ENCODE data around the gene RNF212. TPM values are rescaled to one million over a fixed set of nuclear protein-coding genes. Genes with fewer than 3 reads are reported as not detected.

The RNF212 gene
- total and polyA plus RNA-seq, 2 of the 13 experiments (the other 11 are each of a cell fraction or from before 2014, with no cell fraction given), result not detected

DNA sequence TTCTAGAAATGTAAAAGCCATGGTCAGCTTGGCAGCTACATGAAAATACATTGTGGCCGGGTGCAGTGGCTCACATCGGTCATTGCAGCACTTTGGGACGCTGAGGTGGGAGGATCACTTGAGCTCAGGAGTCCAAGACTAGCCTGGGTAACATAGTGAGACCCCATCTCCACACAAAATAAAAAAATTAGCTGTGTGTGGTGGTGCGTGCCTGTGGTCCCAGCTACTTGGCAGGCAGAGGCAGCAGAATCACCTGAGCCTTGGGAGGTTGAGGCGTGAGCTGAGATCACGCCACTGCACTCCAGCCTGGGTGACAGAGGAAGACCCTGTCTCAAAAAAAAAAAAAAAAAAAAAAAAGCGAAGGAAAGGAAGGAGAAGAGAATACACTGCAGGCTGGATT, 29.0 kb downstream of the RNF212 start:
- Histone ChIP-seq H2AFZ (ENCODE audit: low read length) (no peak overlapping the region), H3K4me3 (replicated peaks in 1 of 3; ENCODE audit: insufficient read depth in 1 of 3, low read depth in 2 of 3, low read length in 3 of 3) (no peak overlapping the region), H3K4me1 (ENCODE audit: insufficient read depth, low read length) (peaks cover 14% of the 10 kb centered on the region; the same call in 1 of the 2 replicates), H3K79me2 (ENCODE audit: insufficient read depth, low read length) (no peaks in the 10 kb centered on the region), H3K9me3 (ENCODE audit: low read length) (peaks cover 11% of the 10 kb centered on the region; the same call in 1 of the 2 replicates), H3K27ac (ENCODE audit: extremely low read length, insufficient read depth, low read length) (no peak overlapping the region), H3K4me2 (ENCODE audit: low read depth, low read length) (no peak overlapping the region), H3K36me3 (replicated peaks in 1 of 2; ENCODE audit: control insufficient read depth in 1 of 2, insufficient read depth in 2 of 2, low read length in 2 of 2) (no peaks in the 10 kb centered on the region), H4K20me1 (ENCODE audit: insufficient read depth, low read length) (no peaks in the 10 kb centered on the region), H3K9ac (ENCODE audit: insufficient read depth, low read depth, low read length) (no peak overlapping the region), H3K27me3 (ENCODE audit: control insufficient read depth in 1 of 2, insufficient read depth in 2 of 2, low read length in 2 of 2) (peaks cover 5 to 57% of the 10 kb centered on the region in 2 experiments)
- TF ChIP-seq ZKSCAN8 (CRISPR knock-in tag; IDR thresholded peaks at IDR 0.05; ENCODE audit: borderline replicate concordance), result no peak
- no peak for TF ChIP-seq GZF1 (CRISPR knock-in tag; IDR thresholded peaks at IDR 0.05)
- no peak for TF ChIP-seq HNRNPK (IDR thresholded peaks at IDR 0.05; ENCODE audit: low read depth, low read length, poor library complexity, severe bottlenecking)
- no peak for TF ChIP-seq DNMT1 (CRISPR knock-in tag; IDR thresholded peaks at IDR 0.05)
- TF ChIP-seq ZNF782 (CRISPR knock-in tag; IDR thresholded peaks at IDR 0.05; ENCODE audit: borderline replicate concordance), result no peak
- TF ChIP-seq HOXA9 (CRISPR knock-in tag; IDR thresholded peaks at IDR 0.05; ENCODE audit: borderline replicate concordance), result no peak
- TF ChIP-seq, protein P1, sequence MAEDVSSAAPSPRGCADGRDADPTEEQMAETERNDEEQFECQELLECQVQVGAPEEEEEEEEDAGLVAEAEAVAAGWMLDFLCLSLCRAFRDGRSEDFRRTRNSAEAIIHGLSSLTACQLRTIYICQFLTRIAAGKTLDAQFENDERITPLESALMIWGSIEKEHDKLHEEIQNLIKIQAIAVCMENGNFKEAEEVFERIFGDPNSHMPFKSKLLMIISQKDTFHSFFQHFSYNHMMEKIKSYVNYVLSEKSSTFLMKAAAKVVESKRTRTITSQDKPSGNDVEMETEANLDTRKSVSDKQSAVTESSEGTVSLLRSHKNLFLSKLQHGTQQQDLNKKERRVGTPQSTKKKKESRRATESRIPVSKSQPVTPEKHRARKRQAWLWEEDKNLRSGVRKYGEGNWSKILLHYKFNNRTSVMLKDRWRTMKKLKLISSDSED (CRISPR knock-in tag; IDR thresholded peaks at IDR 0.05), result no peak
- TF ChIP-seq HES4 (CRISPR knock-in tag; IDR thresholded peaks at IDR 0.05; ENCODE audit: borderline replicate concordance), result no peak
- TF ChIP-seq ZNF768 (CRISPR knock-in tag; IDR thresholded peaks at IDR 0.05), result no peak
- TF ChIP-seq, protein P2, sequence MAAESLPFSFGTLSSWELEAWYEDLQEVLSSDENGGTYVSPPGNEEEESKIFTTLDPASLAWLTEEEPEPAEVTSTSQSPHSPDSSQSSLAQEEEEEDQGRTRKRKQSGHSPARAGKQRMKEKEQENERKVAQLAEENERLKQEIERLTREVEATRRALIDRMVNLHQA (CRISPR knock-in tag; IDR thresholded peaks at IDR 0.05), result no peak
- no peak for TF ChIP-seq ZNF10 (CRISPR knock-in tag; IDR thresholded peaks at IDR 0.05; ENCODE audit: borderline replicate concordance, low read depth)
- TF ChIP-seq, protein P3, sequence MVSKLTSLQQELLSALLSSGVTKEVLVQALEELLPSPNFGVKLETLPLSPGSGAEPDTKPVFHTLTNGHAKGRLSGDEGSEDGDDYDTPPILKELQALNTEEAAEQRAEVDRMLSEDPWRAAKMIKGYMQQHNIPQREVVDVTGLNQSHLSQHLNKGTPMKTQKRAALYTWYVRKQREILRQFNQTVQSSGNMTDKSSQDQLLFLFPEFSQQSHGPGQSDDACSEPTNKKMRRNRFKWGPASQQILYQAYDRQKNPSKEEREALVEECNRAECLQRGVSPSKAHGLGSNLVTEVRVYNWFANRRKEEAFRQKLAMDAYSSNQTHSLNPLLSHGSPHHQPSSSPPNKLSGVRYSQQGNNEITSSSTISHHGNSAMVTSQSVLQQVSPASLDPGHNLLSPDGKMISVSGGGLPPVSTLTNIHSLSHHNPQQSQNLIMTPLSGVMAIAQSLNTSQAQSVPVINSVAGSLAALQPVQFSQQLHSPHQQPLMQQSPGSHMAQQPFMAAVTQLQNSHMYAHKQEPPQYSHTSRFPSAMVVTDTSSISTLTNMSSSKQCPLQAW (CRISPR knock-in tag; IDR thresholded peaks at IDR 0.05), result no peak
- TF ChIP-seq, protein P4, sequence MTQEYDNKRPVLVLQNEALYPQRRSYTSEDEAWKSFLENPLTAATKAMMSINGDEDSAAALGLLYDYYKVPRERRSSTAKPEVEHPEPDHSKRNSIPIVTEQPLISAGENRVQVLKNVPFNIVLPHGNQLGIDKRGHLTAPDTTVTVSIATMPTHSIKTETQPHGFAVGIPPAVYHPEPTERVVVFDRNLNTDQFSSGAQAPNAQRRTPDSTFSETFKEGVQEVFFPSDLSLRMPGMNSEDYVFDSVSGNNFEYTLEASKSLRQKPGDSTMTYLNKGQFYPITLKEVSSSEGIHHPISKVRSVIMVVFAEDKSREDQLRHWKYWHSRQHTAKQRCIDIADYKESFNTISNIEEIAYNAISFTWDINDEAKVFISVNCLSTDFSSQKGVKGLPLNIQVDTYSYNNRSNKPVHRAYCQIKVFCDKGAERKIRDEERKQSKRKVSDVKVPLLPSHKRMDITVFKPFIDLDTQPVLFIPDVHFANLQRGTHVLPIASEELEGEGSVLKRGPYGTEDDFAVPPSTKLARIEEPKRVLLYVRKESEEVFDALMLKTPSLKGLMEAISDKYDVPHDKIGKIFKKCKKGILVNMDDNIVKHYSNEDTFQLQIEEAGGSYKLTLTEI (CRISPR knock-in tag; conservative IDR thresholded peaks at IDR 0.05), result no peak
- TF ChIP-seq, protein P5, sequence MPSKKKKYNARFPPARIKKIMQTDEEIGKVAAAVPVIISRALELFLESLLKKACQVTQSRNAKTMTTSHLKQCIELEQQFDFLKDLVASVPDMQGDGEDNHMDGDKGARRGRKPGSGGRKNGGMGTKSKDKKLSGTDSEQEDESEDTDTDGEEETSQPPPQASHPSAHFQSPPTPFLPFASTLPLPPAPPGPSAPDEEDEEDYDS (CRISPR knock-in tag; IDR thresholded peaks at IDR 0.05), result no peak
- TF ChIP-seq GATAD1 (CRISPR knock-in tag; IDR thresholded peaks at IDR 0.05), result no peak
- intact Hi-C loops (cut with micrococcal nuclease; ENCODE audit: unreplicated experiment) (no loop called here), in situ Hi-C loops (cut with HindIII; ENCODE audit: extremely low pct_ligation_motif_present, low pct_unique_long_range_greater_than_20kb) (no loop called here)
- BruUV-seq (replicated peaks), result no TSS peak
- FAIRE-seq (no peak), DNase-seq (ENCODE audit: low spot score) (no peak), ATAC-seq (no peak)
- 29% methylated on average over 7 of the region's 7 CpGs for WGBS (ENCODE audit: low lambda C conversion rate)
- POLR2A ChIA-PET, result no interaction called here
- CTCF ChIA-PET (ENCODE audit: low intra/inter-chr PET ratio, low total read pairs), result no interaction called here

Data from HepG2 (cell line).